DOHH2 (cell line): Measurements from ENCODE around the gene MEOX1.

Source experiments
- EZH2phosphoT487 ChIP-seq: fragments of 200-600 bp; sonication (generic); IDR thresholded peaks from 2 replicates; pipeline ENCODE4 v1.6.1; 2017; ENCODE audit warnings: borderline replicate concordance, mild to moderate bottlenecking, antibody characterized with exemption, low read length, moderate library complexity, mixed read lengths
- TF ChIP-seq, protein P1 (sequence below): fragments of 200-600 bp; sonication (generic); IDR thresholded peaks from one replicate; pipeline ENCODE4 v1.5.1; 2014; ENCODE audit warnings: antibody characterized with exemption, mild to moderate bottlenecking, low read depth, low read length; ENCODE audit not compliant: poor library complexity, severe bottlenecking

DNA sequence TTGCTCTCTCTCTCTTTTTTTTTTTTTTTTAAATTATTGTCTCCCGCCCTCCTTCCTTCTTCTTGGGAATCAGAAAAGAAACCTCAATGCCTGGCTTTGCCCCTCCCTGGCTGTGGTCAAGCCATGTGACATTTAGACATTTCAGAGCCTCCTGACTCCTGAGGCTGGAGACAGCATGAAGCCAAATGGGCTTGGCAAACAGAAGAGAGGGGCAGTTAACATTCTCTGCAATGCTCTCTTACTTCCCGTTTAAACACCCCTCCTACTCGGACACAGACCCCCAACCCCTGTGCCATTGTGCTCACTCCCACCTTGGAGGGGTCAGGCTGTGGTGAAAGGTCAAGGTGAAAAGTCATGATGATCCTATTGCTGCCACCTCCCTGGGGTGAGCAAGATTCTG is 14.7 kb upstream of the MEOX1 start:
- TF ChIP-seq, protein P1, sequence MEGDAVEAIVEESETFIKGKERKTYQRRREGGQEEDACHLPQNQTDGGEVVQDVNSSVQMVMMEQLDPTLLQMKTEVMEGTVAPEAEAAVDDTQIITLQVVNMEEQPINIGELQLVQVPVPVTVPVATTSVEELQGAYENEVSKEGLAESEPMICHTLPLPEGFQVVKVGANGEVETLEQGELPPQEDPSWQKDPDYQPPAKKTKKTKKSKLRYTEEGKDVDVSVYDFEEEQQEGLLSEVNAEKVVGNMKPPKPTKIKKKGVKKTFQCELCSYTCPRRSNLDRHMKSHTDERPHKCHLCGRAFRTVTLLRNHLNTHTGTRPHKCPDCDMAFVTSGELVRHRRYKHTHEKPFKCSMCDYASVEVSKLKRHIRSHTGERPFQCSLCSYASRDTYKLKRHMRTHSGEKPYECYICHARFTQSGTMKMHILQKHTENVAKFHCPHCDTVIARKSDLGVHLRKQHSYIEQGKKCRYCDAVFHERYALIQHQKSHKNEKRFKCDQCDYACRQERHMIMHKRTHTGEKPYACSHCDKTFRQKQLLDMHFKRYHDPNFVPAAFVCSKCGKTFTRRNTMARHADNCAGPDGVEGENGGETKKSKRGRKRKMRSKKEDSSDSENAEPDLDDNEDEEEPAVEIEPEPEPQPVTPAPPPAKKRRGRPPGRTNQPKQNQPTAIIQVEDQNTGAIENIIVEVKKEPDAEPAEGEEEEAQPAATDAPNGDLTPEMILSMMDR: no peak
- no peak for TF ChIP-seq EZH2phosphoT487
